Measurements from ENCODE around the gene GSKIP.
"Not testable (repeated sequence)": the region's sequence is repeated elsewhere in the genome, so short reads cannot be mapped to it uniquely, and the experiment has no call there.

The GSKIP gene, protein sequence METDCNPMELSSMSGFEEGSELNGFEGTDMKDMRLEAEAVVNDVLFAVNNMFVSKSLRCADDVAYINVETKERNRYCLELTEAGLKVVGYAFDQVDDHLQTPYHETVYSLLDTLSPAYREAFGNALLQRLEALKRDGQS

DNA sequence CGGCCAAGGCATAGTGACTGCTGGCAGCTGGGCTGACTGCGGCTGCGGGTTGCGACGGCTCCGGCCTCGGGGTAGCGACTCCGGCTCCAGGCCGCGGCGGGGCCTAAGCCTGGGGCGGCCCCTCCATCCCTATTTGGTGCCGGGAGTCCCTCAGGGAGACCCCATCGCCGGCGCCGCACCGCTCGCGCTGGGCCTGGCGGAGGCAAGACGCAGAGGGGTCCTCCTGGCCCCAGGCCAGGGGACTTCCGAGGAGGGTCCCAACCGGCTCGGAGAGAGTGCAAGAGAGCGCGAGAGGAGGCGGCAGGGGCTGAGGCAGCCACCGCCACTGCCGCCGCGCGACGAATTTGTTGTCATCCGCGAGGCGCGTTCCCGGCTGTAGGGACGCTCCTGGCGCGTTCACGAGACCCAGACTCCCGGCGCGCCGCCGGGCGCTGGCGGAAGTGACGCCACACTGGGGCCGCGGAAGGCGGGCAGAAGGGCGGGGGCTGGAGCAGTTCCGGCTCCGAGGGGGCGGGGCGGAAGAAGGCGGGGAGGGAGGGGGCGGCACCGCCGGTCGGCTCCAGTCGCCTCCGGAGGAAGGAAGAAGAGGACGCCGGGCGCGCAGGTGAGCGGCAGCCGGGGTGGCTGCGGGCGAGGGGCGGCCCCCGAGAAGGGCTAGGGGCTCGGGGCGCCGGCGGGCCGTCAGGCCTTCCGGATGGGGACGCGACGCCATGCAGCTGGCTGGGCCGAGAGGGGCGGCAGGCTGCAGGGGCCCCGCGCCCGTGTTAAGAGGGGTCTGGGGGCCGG lies at the start of gene GSKIP, which contains the start of gene ATG2B:
Gene GSKIP (plus strand): TSS at position 562 of the 786 bp plus-strand sequence. CDS start 18,722 bp downstream, outside the sequence.
Gene ATG2B (minus strand): TSS at position 377 of the 786 bp plus-strand sequence. CDS start 365 bp downstream, at position 12.
- peak; percentile 95 to 97 (median 96) for DNase-seq (ENCODE audit: low read depth in 3 of 3)

DNA sequence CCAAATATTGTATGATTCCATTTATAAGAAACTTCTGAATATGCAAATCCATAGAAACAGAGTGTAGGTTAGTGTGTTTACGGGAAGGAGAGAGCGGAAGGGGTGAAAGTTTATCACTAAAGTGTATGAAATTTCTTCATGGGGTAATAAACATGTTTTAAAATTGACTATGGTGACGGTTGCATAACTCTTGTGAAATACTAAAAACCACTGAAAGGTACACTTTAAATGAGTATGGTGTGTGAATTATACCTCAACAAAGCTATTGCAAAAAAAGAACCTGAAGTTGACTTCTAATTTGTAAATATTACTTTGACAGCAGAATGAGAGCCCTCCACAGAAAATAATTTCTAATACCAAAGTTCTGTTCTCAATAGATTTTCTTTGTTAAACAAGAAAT lies 47.2 kb upstream of the GSKIP start:
- DNase-seq (ENCODE audit: low read depth in 3 of 3) = no peak

DNA sequence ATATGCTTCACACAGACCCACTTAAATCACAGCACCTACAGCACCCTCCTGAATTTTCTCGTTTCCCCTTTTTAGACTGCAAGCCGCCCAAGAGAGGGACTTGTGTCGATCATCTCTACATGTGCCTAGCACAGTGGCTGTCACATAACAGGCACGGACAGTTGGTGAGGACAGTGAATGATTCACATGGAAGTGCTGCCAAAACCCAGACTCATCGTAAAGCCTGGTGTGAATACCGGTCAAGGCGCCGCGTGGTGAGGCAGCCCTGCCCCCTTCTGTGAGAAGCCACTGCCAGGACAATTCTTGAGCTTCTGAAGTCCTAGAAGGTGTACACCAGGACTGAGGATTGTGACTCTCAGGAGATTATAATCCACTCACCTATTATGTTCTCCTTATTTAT lies 44.5 kb upstream of the GSKIP start:
- no peak for DNase-seq (ENCODE audit: low read depth in 3 of 3)

- DNase-seq (ENCODE audit: low read depth in 3 of 3) = no peak
These were observed 42.7 kb upstream of the GSKIP start for GRCh38 chr14:96320605-96321004.

DNA sequence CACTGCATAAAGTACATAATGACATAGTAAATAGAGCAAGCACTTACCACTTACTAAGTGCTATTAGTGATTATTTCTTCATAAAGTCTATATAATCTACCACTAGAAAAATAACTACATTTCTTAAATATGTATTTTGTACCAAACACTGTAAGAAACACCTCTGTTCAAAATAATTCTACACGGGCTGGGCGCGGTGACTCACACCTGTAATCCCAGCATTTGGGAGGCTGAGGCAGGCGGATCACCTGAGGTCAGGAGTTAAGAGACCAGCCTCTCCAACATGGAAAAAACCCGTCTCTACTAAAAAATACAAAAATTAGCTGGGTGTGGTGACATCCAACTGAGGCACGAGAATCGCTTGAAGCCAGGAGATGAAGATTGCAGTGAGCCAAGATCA lies 39.1 kb upstream of the GSKIP start:
- DNase-seq (ENCODE audit: low read depth in 3 of 3) = no peak

GRCh38 chr14:96338551-96338950 lies 24.8 kb upstream of the GSKIP start:
- no peak for DNase-seq (ENCODE audit: low read depth in 3 of 3)

DNA sequence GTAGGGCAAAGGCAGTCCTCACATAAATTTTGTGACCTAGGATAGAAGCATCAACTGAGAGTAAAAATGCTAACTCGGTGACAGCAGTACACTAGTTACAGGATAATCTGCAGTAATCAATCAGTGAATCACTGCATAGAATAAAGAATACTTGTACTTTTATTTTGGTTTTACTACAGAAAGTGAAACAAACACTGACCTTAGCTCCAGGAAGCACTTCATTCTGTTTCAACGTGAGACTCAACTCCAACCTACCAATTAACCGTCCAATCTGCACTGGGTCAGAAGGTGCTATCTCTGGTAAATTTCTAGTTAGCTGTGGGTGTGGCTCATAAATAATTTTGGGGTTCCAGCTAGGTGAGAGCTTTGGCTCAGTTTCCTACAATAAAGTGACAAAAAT lies 22.0 kb upstream of the GSKIP start:
- no peak for DNase-seq (ENCODE audit: low read depth in 3 of 3)

- no peak for DNase-seq (ENCODE audit: low read depth in 3 of 3)
These were observed 17.7 kb upstream of the GSKIP start for GRCh38 chr14:96345669-96346068.

GRCh38 chr14:96347957-96348356 lies 15.4 kb upstream of the GSKIP start:
- not testable (repeated sequence) for DNase-seq (ENCODE audit: low read depth in 3 of 3)

- no peak for DNase-seq (ENCODE audit: low read depth in 3 of 3)
These were observed 13.8 kb upstream of the GSKIP start for GRCh38 chr14:96349286-96350075.

GRCh38 chr14:96351986-96352385 lies 11.3 kb upstream of the GSKIP start:
- no peak for DNase-seq (ENCODE audit: low read depth in 3 of 3)

- DNase-seq (ENCODE audit: low read depth in 3 of 3) = no peak
These were observed 10.6 kb upstream of the GSKIP start for GRCh38 chr14:96352708-96353107.

GRCh38 chr14:96354246-96354645 lies 9.1 kb upstream of the GSKIP start:
- no peak for DNase-seq (ENCODE audit: low read depth in 3 of 3)

DNA sequence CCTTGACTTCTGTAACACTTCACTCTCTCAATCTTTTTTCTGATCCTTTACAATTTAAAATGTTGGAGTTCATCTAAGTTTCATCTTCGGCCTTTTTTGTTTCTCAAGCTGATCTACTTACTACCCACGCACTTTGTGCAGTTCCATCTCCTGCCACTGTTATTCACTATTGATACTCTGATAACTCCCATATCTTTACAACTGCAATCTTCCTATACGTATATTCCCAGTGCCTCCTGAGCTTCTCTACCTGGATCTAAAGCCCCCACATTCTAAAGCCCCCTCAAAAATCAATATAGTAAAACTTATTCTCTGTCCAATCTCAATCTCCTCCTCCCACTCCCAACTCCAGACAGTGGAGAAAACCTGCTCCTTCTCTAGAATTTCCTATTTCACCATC lies 6.1 kb upstream of the GSKIP start:
- no peak for DNase-seq (ENCODE audit: low read depth in 3 of 3)

DNA sequence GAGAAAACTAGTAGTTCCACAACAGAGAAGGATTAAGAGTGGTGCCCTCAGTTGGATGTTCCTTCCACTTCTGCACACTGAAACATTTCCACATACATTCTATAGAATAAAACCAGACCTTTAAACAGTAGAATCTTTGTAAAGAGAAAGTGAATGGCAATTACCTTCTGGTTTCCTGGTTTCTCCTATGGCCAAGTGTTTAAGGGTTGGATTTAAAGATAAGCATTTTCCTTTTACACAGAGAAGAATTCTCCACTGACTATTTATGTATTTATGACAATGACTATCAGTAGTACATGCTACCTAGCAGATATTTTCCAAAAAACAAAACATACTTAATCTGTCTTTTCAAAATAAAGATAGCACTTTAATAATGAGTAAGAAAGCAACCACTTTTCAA lies 3.4 kb upstream of the GSKIP start:
- DNase-seq (ENCODE audit: low read depth in 3 of 3) = no peak

DNA sequence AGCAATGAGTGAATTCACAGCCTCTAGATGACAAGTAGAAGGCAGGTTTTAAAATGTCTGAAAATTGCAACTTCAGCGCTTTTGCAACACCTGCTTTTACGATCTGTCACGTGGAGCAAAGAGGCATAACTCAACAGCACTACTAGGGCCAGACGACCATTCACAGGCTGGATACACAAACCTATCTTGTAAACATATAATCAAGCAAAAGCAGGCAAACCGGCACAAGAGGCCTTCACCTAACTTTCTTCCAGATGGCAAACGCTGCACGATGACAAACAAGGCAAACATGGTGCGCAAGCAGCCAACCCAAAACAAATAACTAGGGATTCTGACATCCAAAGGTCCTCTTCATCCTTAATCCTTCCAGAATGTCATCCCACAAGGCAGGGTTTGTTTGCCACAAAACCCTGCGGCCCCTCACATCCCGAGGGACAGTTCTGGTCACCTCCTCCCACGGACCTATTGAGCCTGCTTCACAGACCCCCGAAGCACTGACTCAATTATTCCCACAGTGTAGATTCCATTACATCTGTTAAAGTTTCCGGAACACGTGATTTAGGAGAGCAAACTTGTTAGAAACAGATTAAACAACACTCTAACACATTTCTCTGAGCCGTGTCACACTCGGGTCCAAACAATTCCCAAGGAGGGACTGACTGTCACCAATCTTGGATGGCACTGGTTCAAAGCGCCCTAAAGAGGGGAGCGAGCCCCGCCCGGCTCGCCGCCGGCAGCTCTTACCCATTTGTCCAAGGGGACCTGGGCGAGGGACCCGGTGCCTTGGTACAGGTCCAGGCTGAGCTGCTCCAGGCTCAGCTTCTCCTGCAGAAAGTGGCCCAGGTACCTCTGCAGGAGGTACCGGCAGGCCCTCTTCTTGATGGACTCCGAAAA lies 1.0 kb upstream of the GSKIP start:
- DNase-seq (ENCODE audit: low read depth in 3 of 3) = peak; percentile 11 to 22 (median 14)

DNA sequence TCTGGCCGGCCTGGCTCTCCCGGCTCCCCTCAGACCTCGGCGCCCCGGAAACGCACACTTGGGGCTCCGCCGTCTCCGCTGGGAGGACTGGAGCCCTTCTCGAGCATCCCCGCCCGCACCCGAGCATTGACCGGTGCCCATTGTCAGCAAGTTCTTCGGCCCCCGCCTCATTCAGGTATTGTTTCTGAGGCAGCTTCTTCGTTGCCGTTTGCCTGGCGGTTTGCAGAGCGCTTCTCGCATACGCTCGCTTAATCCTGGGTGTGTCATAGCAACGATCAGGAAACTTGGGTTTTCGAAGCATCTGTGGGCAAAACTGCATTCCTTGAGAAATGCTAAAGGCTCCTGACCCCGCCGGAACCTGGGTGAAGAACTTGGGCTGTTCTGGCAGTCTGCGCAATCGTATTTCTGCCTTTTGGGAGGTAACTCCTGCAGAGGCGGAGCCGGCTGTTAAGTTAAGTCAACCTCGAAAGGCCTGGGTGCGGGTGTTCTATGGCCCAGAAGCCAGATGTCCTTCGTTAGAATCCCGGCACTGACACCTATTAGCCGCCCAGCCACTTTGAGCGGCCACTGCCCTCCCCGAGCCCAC lies 518 bp downstream of the GSKIP start:
- peak in 2 of 3 experiments; percentile 12 to 15 for DNase-seq (ENCODE audit: low read depth in 3 of 3)

- no peak for DNase-seq (ENCODE audit: low read depth in 3 of 3)
These were observed 1.6 kb downstream of the GSKIP start for GRCh38 chr14:96364962-96365361.

DNA sequence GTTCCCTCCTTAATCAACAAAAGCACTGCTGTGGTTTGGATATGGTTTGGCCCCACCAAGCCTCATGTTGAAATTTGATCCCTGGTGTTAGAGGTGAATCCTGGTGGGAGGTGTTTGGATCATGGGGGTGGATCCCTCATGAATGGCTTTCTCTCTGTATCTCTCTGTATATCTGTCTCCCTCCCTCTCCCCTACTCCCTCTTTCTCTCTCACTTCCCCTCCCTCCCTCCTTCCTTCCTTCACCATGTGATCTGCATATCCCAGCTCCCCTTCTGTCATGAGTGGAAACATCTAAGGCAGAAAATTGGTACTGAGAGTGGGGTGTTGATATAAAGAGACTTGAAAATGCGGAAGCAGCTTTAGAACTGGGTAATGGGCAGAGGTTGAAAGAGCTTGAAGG lies 5.2 kb downstream of the GSKIP start:
- DNase-seq (ENCODE audit: low read depth in 3 of 3) = no peak

DNA sequence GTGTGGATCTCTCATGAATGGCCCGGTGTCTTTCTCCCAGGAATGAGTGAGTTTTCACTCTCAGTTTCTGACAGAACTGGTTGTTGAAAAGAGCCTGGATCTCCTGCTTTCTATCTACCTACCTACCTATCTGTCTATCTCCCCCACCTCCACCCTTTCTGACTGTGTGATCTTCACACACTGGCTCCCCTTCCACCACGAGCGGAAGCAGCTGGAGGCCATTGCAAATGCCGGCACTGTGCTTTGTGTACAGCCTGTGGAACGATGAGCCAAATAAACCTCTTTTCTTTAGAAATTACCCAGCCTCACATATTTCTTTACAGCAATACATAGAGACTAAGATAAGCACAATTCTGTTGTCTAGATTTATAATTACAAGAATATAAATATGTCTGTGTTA lies 7.2 kb downstream of the GSKIP start:
- DNase-seq (ENCODE audit: low read depth in 3 of 3) = no peak

DNA sequence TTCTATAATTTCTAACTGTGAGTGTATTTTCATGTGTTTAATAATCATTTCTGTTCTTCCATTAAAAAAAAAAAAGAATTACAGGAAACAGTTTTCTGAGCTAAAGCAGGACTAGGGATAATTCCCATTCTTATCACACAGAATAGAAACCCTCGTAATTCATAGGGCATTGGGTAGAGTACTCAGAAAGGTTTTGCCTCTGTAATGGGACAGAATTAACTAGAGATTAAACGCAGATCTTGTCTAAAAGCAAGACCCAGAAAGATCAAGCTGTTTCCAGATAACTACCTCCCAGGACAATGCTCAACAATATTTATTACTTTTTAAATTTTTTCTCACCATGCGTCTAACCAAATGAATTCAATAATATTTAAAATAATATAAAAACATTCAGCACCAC lies 10.2 kb downstream of the GSKIP start:
- DNase-seq (ENCODE audit: low read depth in 3 of 3) = no peak

Measured in stimulated activated CD4-positive, alpha-beta T cell treated with anti-CD3 and anti-CD28 coated beads, TNF-alpha, amount 100 ng/mL, for 4 hours (primary cell).